CD4-positive, alpha-beta T cell treated with Interleukin-2 at 100 ng/mL for 4 hours (primary cell): ENCODE results near the gene LMTK2.
"Not testable (repeated sequence)": the region's sequence is repeated elsewhere in the genome, so short reads cannot be mapped to it uniquely, and the experiment has no call there.

ENCODE experiments used
- DNase-seq: peaks from one replicate; pipeline ENCODE4 v3.0.0-alpha.2; 2020; ENCODE audit warnings: low spot score

The LMTK2 gene

DNA sequence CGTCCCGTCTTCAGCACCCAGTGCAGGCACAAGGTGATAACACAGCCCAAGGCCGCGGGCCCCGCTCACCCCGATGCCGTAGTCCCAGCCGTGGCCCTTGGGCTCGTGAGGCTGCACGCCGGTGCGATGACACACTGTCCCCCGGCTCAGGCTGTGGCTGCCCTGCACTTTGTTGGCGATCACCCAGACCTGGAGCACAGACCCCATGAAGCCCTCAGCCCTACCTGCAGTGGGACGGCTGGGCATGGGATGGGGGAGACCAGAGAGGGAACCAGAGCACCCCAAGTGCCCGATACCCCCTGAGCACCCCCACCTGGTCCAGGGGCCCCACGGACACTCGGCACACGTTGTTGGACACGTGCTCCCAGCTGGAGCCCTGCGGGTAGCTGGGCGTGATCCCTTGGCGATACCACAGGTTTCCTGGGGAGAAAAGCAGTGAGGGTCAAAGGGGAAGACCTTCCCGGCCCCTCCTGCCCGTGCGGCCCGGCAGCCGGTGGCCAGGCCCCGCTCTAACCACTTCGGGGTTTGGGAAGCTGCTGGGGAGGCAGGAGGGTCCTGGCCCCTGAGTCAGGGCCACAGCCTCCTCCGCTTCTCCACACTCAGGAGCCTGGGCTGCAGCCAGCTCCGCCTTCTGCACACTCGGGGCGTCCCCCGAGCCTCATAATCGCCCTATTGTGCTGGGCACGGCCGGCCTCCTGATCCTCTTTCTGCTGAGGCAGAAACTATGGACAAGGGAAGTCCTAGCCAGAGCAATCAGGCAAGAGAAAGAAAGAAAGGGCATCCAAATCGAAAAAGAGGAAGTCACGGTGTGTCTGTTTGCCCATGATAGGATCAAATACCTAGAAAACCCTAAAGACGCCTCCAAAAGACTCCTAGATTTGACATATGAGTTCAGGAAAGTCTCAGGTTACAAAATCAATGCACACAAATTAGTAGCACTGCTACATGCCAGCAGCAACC lies 111.2 kb downstream of the LMTK2 start:
- DNase-seq: no peak

DNA sequence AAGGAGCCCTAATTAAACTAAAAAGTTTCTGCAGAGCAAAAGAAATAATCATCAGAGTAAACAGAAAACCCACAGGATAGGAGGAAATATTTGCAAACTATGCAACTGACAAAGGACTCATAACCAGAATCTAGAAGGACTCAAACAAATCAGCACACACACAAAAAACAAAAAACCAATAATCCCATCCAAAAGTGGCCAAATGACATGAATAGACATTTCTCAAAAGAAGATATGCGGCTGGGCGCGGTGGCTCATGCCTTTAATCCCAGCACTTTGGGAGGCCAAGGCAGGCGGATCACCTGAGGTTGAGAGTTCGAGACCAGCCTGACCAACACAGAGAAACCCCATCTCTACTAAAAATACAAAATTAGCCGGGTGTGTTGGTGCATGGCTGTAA lies 112.7 kb downstream of the LMTK2 start:
- not testable (repeated sequence) for DNase-seq

GRCh38 chr7:98221611-98222532 lies 115.2 kb downstream of the LMTK2 start:
- DNase-seq: no peak

DNA sequence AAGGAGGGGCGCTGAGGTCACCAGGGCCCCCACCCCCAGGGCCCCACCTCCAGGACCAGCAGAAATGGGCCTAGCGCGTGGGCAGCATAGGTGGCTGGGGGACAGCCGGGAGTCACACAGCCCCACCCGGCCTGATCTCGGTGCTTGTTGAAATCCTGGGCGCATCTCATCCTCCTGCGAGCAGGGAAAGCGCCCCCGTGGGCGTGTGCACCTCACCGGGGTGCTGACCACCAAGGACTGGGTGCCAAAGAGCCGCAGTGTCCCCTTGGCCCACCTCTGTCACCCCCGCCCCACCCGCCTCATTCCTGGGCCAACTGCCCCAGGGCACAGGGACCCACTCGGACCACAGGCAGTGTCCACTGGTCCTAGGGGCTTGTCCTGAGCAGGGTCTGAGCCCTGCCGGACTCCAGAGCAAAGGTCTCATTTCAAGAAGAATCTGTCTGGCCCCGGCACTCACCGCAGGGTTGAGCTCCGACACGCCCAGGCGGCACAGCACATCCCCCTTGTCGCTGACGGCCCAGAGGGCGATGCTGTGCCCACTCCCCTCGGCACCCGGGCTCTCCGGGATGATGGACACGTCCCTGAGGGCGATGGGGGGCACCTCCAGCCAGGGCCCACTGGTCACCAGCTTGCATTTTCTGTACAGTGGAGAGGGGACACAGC lies 116.0 kb downstream of the LMTK2 start:
- DNase-seq: no peak

DNA sequence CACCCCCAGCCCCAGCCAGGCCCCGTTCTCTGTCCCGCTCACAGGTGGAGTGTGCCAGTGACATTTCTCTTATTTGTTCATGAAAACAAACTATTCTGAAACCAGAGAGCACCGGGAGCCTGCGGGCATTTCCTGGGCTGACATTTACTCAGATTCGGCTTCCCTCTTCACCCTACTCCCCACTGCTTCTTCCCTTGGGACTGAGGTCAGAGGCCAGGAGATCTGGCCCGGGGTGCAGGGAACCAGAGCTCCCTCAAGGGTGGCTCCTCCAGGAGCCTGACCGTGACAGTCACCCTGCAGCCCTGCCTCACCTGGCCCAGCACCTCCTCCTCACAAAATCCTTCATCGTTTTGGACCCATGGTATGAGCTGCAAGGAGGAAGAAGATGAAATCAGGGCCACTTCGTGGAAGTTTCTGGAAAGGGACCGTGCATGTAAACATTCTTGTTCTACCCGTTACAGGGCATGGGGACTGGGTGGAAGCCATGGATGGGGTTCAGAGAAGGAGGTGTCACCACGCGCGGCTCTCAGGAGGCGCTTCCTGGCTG lies 116.8 kb downstream of the LMTK2 start:
- no peak for DNase-seq

DNA sequence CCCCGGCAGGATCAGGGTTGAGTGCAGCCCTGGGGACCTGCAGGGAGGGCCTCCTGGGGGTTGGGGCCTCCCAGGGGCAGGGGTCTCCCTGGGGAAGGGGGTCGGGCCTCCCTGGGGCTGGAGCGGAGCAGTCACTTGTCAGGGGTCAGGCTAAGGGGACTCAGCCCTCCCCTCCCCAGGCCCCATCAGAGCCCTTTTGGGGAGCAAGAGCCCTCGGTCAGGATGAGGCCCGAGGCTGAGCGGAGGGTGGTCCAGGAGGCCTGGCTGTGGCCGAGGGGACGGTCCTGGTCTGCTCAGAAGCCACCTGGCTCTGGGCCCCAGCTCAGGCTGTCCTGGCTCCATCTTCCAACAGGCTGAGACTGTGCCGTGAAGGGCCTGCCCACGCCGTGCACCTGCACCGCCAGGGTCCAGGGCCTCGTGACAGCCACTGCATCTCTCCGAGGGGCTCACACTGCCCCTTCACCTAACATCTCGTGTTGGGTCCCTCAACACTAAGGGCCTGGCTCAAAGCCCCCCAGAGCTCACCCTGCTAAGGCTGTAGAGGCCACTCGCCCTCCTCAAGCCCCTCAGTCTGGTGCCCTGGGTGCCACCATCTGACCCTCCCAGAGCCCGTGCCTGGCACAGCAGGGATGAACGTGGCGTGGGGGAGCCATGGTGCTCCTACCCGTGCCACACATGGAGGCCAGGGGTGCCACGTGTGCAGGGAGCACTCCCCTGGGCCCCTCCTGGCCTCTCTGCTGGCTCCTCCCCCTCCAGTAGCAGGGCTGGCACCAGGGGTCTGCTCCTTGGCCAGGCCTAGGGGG lies 117.4 kb downstream of the LMTK2 start:
- DNase-seq: no peak

- no peak for DNase-seq
Measured at GRCh38 chr7:98224701-98225181, 118.1 kb downstream of the LMTK2 start.

DNA sequence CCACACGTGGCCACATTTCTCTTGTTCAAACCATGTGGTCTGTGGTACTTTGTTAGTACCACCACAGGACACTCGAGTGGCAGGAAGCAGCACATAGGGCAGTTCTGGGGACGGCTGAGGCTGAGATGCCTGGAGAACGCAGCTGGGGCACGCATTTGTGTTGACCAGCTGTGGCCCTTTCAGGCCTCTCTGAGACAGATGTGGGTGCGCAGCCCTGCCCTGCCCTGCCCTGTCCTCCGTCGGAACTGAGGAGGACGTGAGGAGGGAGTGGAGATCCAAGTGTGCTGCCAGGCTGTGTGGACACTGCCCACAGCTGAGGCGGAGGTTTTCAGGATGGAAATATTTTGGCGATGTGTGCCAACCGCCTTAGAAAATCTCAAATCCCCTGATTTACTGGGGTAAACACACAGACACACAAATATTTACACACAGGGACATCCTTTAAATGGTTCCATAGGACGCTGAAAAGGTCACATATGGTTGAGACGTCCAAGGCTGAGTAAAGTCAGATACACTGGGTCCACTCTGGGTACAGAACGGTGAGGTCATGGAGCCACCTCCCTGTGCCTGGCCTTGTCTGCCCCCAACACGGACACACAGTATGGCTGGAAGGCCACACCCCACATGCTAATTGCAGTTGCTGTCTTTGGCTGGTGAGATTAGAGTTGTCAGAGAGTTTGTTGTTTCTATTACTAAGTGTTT lies 119.4 kb downstream of the LMTK2 start:
- no peak for DNase-seq

DNA sequence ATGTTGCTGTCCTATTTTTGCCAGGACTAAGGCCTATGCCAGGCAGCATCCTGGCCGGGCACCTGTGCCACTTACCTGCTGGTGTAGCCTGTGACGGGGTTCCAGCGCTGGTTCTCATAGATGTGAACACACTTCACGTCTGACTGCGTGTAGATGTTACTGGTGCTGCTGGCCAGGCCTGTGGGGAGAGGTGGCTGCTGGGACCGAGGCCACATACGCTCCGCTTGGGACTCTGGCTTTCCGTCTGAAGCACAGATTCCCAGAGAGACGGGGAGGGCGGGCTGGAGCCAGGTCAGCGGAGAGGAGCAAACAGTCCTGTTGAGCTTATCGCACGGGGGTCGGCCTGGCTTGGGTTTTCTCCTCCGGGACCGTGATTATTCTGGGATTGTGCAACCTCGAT lies 121.3 kb downstream of the LMTK2 start:
- no peak for DNase-seq

- no peak for DNase-seq
Measured at GRCh38 chr7:98228801-98229200, 122.1 kb downstream of the LMTK2 start.

DNA sequence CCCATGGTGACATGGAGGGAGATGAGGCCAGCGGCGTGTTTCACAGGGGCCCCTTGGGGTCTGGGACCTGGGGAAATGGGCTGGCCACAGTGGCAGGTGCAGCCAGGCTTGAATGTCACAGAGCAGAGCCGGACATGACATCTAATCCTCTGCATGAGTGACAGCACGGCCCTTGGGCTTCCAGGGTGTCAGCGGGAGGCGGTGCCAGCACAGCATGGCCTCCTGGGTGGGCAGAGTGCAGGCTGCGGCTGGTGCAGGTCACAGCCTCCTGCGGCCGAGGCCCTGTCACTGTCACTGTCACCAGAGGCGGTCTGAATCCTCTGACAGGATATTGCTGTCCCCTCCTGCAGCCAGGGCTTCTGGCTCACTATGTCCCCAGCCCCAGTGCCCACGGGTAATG lies 122.8 kb downstream of the LMTK2 start:
- no peak for DNase-seq

- no peak for DNase-seq
Measured at GRCh38 chr7:98229991-98230745, 123.5 kb downstream of the LMTK2 start.

DNA sequence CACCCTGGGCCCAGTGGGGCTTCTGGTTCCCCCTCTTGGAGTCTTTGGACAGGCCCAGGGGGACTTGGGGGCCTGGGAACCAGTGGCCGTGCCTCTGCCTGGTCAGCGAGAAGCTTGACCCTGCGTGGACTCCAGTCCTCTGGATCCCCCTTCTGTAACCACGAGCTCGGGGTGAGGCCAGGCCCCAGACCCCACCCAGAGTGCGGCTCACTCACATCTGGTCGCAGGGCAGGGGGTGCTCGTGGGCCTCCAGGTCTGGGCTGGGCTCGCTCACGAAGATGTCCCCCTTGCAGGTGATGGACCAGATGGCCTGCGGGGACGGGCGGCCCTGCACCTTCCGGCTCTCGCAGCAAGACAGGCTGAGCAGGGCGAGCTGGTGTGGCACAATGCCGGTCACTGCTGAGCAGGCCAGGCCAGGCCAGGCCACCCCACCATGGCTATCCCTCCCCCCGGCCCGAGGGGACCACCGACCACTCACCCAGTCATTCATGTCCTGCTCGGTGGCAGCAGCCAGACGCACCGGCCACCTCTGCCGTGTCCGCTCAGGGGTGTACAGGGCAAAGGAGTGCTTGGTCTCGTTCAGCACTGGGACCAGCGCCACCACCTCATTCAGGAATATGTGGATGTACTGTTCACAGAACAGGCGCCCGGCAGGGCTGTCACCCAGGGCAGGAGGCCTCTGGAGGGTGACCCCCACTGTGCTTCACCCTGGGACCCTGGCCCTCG lies 124.2 kb downstream of the LMTK2 start:
- no peak for DNase-seq

- no peak for DNase-seq
Measured at GRCh38 chr7:98231493-98232262, 125.0 kb downstream of the LMTK2 start.

DNA sequence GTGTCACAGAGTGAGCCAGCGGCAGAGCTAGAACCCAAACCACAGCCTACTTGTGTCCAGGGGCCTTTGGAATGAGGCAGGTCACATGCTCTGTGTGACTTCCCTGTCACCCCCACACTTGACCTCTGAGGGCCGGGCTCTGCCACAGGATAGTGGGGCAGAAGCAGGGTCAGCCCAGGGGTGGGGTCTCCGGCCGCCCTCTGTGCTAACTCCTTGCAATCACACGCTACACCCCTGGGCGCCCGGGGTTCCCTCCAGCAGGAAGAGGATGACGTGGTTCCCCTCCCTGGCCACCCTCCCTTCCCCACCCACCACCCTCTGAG lies 125.6 kb downstream of the LMTK2 start:
- DNase-seq: no peak

GRCh38 chr7:98232799-98233198 lies 126.1 kb downstream of the LMTK2 start:
- DNase-seq: no peak

DNA sequence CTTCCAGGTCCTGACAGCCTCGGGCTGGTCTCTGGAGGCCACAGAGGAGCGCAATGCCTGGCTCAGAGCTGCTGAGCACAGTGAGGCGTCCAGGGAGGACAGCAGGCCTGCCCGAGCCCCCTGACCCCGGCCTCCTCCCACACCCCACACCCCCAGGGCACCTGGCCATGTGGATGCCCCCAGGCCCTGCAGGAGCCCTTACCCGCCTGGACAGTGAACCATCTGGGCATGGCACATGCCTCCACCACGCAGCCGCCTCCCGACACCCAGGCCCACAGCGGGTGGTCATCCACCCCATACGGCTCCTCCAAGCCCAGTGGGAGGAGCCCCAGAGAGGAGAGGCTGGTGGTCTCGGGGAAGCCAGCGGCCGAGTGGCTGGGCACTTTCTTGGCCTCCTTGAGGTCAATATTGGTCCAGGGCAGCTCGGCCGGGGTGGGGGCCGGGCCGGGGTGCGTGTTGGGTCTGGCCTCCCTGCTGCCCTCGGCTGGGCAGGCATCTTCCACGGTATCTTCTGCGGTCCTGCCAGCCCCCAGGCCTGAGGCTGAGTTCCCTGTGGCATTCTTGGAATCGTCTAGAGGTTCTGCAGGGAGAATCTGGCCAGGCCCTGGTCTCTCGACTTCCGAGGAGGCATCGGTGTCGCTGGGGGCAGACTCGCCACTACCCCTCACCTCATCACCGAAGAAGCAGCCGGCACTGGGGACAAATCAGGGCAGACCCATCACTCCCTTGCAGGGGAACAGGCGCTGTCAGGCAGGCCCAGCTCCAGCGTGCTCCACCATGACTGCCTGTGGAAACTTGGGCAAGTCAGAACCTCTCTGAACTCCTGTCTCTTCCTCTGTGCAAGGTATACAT lies 126.8 kb downstream of the LMTK2 start:
- DNase-seq: no peak
